GM12875 (cell line): ENCODE measurements around the gene DDOST.

ENCODE experiments used
- H3K4me3 ChIP-seq: one replicate; pipeline ENCODE4 v1.5.1; 2011; ENCODE audit warnings: low read depth, low read length, control low read depth
- TF ChIP-seq, protein P1 (sequence below): IDR thresholded peaks from 2 replicates; pipeline ENCODE4 v1.5.1; 2011; ENCODE audit warnings: low read depth, mild to moderate bottlenecking, control low read depth, inconsistent platforms, low read length, moderate library complexity, borderline replicate concordance; ENCODE audit not compliant: insufficient read depth

The DDOST gene

DNA sequence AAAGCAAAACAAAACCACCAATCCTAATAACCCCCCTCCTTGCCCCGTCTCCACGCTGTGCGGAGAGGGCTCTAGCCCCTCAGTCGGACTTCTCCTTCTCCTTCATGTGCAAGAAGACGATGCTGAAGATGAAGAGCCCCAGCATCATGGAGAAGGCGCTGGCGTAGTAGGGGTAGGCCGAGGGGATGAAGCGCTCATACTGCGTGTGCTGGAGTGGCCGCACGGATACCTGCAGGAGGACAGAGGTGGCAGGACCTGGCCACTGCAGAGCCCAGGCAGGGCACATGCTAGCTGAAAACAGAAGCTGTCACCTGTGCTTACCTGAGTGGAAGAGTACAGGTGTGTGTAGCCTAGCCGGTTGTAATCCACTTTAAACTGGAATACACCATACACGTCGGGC is 8.9 kb downstream of the DDOST start:
- no peak overlapping the region for H3K4me3 ChIP-seq
- TF ChIP-seq, protein P1, sequence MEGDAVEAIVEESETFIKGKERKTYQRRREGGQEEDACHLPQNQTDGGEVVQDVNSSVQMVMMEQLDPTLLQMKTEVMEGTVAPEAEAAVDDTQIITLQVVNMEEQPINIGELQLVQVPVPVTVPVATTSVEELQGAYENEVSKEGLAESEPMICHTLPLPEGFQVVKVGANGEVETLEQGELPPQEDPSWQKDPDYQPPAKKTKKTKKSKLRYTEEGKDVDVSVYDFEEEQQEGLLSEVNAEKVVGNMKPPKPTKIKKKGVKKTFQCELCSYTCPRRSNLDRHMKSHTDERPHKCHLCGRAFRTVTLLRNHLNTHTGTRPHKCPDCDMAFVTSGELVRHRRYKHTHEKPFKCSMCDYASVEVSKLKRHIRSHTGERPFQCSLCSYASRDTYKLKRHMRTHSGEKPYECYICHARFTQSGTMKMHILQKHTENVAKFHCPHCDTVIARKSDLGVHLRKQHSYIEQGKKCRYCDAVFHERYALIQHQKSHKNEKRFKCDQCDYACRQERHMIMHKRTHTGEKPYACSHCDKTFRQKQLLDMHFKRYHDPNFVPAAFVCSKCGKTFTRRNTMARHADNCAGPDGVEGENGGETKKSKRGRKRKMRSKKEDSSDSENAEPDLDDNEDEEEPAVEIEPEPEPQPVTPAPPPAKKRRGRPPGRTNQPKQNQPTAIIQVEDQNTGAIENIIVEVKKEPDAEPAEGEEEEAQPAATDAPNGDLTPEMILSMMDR = no peak

DNA sequence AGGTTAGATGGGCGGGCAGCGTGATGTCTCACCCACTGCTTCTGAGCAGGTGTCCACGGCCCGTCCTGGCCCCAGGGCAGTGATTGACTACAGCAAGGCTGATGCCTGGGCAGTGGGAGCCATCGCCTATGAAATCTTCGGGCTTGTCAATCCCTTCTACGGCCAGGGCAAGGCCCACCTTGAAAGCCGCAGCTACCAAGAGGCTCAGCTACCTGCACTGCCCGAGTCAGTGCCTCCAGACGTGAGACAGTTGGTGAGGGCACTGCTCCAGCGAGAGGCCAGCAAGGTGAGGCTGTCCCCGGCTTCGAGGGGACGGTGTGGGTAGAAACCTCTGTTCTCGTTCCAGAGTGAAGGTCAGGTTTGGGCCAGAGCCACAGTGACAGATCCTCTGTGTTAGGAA is 12.2 kb downstream of the DDOST start:
- TF ChIP-seq, protein P1 = no peak

DNA sequence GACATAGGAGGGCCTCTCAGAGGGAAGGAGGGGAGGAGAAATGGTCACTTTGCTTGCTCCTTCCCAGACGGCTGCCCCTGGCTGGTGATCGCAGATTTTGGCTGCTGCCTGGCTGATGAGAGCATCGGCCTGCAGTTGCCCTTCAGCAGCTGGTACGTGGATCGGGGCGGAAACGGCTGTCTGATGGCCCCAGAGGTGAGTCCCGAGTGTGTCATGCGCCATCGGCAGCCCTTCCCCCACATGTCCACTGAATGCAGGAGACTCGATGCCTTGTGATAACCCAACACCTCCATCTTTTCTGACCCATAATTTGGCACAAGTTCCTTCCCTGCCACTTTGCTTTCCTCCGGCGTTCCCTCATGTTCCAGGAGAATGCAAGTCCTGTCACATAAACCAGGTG is 12.7 kb downstream of the DDOST start:
- TF ChIP-seq, protein P1 = no peak

More for the DNA sequence above, 12.2 kb downstream of the DDOST start:
- H3K4me3 ChIP-seq = no peak overlapping the region

DNA sequence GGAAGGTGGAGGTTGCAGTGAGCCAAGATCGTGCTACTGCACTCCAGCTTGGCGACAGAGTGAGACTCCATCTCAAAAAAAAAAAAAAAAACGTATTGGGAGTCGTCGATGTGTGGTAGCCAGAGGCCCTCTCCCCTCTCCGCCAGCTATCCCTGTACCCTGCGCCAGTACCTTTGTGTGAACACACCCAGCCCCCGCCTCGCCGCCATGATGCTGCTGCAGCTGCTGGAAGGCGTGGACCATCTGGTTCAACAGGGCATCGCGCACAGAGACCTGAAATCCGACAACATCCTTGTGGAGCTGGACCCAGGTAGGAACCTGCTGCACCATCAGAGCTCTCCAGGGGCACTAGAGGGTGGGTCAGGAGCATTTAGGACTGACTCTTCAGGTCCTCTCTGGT is 15.8 kb downstream of the DDOST start:
- no peak overlapping the region for H3K4me3 ChIP-seq
- TF ChIP-seq, protein P1 = no peak

More for the DNA sequence above, 12.7 kb downstream of the DDOST start:
- no peak overlapping the region for H3K4me3 ChIP-seq

DNA sequence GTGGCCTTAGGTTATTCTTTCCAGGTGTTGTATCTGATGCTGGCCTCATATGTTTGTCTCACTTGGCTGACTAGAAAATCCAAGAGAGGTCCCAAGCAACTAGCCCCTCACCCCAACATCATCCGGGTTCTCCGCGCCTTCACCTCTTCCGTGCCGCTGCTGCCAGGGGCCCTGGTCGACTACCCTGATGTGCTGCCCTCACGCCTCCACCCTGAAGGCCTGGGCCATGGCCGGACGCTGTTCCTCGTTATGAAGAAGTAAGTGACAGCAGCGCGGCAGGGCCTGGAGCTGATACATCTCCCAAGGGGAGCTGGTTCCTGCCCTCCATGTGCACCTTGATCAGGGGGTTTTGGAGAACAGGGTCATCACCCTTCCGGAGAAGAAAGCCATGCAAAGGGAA is 16.8 kb downstream of the DDOST start:
- no peak overlapping the region for H3K4me3 ChIP-seq
- TF ChIP-seq, protein P1 = no peak

DNA sequence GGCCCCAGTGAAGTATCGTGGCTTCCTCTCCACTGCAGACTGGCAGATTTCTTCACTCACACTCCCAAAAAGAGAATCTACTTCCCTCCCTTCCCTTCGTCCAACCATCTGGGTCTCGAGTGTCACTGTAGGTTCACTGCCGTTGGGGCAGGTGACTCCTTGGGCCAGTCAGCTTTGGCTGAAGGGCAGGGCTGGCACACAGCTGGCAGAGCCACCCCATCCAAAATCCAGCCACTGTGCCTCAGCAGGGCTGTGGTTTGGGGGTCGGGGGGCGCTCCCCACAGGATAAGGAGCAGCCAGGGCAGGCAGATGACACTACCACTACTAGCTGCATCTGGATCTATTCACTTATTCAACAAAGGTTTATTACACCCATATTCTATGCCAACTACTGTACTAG is 18.1 kb downstream of the DDOST start:
- H3K4me3 ChIP-seq = no peak overlapping the region
- TF ChIP-seq, protein P1 = no peak

DNA sequence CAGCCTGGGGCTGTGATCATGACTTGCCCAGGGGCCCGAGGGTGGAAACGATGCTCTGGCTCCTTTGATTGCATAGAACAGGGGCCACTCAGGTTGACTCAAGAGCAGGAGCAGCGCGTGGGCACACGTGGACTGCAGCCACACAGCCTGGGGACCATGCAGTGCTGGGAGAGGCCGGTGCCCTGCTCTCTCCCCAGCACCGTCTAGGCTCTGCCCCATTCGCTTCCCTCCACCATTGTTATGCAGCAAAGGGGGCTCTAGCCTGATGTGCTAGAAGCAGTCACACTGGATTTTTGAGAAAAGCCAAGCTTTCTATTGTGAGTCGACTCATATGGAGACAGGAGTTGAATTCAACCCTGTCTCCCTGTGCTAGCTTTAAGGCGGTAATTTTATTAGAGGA is 19.2 kb downstream of the DDOST start:
- no peak overlapping the region for H3K4me3 ChIP-seq
- TF ChIP-seq, protein P1 = no peak
